ENCODE measurements around the gene SOX30. TPM values are rescaled to one million over a fixed set of nuclear protein-coding genes. Genes with fewer than 3 reads are reported as not detected.
A peak's percentile ranks its signal among the peaks of the same experiment; 100 is the strongest.
"Not testable (repeated sequence)": the region's sequence is repeated elsewhere in the genome, so short reads cannot be mapped to it uniquely, and the experiment has no call there.

SOX30 gene
- total RNA-seq, 1 donor from 2014 or later: not detected

- TF ChIP-seq, protein P1, sequence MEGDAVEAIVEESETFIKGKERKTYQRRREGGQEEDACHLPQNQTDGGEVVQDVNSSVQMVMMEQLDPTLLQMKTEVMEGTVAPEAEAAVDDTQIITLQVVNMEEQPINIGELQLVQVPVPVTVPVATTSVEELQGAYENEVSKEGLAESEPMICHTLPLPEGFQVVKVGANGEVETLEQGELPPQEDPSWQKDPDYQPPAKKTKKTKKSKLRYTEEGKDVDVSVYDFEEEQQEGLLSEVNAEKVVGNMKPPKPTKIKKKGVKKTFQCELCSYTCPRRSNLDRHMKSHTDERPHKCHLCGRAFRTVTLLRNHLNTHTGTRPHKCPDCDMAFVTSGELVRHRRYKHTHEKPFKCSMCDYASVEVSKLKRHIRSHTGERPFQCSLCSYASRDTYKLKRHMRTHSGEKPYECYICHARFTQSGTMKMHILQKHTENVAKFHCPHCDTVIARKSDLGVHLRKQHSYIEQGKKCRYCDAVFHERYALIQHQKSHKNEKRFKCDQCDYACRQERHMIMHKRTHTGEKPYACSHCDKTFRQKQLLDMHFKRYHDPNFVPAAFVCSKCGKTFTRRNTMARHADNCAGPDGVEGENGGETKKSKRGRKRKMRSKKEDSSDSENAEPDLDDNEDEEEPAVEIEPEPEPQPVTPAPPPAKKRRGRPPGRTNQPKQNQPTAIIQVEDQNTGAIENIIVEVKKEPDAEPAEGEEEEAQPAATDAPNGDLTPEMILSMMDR (IDR thresholded peaks at IDR 0.05; ENCODE audit: insufficient read depth, low read length, severe bottlenecking): no peak
- Histone ChIP-seq H3K36me3 (ENCODE audit: control insufficient read depth, insufficient read depth, low read length) (no peaks in the 10 kb centered on the region), H3K4me3 (ENCODE audit: low read depth, low read length) (no peak overlapping the region), H3K27me3 (ENCODE audit: control insufficient read depth, insufficient read depth, low read length) (no peaks in the 10 kb centered on the region)
- FAIRE-seq: no peak
- no peak for DNase-seq (ENCODE audit: low read depth)
These were observed 30.0 kb upstream of the SOX30 start for GRCh38 chr5:157682257-157682656.

DNA sequence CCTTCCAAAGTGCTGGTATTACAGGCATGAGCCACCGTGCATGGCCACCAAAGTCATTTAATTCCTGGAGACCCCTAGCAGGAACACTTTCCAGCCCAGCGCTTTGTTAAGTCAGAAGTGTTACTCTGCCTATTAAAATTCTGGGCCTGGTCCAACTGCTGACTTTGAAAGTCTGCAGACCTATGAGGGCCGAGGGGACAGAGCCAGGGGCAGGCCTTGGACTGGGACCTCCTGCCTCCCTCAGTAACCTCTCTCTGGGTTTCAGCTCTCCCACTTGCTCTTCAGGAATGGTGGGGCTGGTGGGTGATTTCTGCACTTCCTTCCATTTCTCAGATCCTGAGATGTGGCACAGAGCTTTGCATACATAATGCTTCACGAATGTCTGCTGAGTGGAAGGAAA lies 28.8 kb upstream of the SOX30 start:
- no peak for FAIRE-seq
- Histone ChIP-seq H3K4me3 (ENCODE audit: low read depth, low read length) (no peak overlapping the region), H3K36me3 (ENCODE audit: control insufficient read depth, insufficient read depth, low read length) (no peaks in the 10 kb centered on the region), H3K27me3 (ENCODE audit: control insufficient read depth, insufficient read depth, low read length) (no peaks in the 10 kb centered on the region)
- TF ChIP-seq, protein P1 (IDR thresholded peaks at IDR 0.05; ENCODE audit: insufficient read depth, low read length, severe bottlenecking): no peak
- DNase-seq (ENCODE audit: low read depth): no peak

GRCh38 chr5:157680239-157680638 lies 28.0 kb upstream of the SOX30 start:
- DNase-seq (ENCODE audit: low read depth): no peak
- TF ChIP-seq, protein P1 (IDR thresholded peaks at IDR 0.05; ENCODE audit: insufficient read depth, low read length, severe bottlenecking): no peak
- no peak for FAIRE-seq

DNA sequence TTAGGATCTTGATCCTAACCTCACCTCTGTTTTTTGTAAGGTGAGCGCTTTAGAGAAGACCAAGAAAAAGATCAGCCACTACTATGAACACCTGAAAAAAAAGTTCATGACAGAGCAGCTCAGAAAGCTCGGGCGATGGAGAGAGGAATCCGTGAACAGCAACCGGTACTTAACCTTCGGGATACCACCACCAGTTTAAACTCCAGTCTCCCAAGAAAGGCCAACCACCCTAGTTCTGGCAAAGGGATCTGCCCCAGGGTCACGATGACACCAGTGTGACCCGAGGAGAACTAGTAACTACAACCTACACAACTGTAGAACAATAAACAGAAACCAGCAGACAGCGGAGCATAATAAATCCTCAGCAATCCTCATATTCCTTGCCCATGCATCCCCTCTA lies 27.6 kb upstream of the SOX30 start:
- FAIRE-seq: no peak

More at GRCh38 chr5:157680239-157680638, 28.0 kb upstream of the SOX30 start:
- H3K36me3 ChIP-seq (ENCODE audit: control insufficient read depth, insufficient read depth, low read length): no peaks in the 10 kb centered on the region
- no peaks in the 10 kb centered on the region for H3K27me3 ChIP-seq (ENCODE audit: control insufficient read depth, insufficient read depth, low read length)
- H3K4me3 ChIP-seq (ENCODE audit: low read depth, low read length): no peak overlapping the region

GRCh38 chr5:157677931-157678330 lies 25.7 kb upstream of the SOX30 start:
- DNase-seq (ENCODE audit: low read depth) (no peak), FAIRE-seq (peak; percentile 36)
- H3K4me3 ChIP-seq (ENCODE audit: low read depth, low read length): no peak overlapping the region
- H3K27me3 ChIP-seq (ENCODE audit: control insufficient read depth, insufficient read depth, low read length): no peaks in the 10 kb centered on the region
- H3K36me3 ChIP-seq (ENCODE audit: control insufficient read depth, insufficient read depth, low read length): no peaks in the 10 kb centered on the region
- TF ChIP-seq, protein P1 (IDR thresholded peaks at IDR 0.05; ENCODE audit: insufficient read depth, low read length, severe bottlenecking): no peak

More for the DNA sequence above, 27.6 kb upstream of the SOX30 start:
- no peak for DNase-seq (ENCODE audit: low read depth)
- Histone ChIP-seq H3K4me3 (ENCODE audit: low read depth, low read length) (no peak overlapping the region), H3K36me3 (ENCODE audit: control insufficient read depth, insufficient read depth, low read length) (no peaks in the 10 kb centered on the region), H3K27me3 (ENCODE audit: control insufficient read depth, insufficient read depth, low read length) (no peaks in the 10 kb centered on the region)
- TF ChIP-seq, protein P1 (IDR thresholded peaks at IDR 0.05; ENCODE audit: insufficient read depth, low read length, severe bottlenecking): no peak

DNA sequence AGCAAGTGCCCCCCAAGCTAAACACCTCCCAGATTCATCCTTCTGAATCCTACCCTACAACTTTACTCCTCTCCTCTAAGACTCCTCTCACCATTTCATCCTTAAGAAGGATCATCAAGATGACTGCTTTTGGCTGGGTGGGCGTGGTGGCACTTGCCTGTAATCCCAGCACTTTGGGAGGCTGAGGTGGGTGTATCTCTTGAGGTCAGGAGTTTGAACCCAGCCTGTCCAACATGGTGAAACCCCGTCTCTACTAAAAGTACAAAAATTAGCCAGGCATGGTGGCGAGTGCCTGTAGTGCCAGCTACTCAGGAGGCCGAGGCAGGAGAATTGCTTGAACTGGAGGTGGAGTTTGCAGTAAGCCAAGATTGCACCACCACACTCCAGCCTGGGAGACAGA lies 22.1 kb upstream of the SOX30 start:
- H3K4me3 ChIP-seq (ENCODE audit: low read depth, low read length); H3K36me3 ChIP-seq (ENCODE audit: control insufficient read depth, insufficient read depth, low read length); H3K27me3 ChIP-seq (ENCODE audit: control insufficient read depth, insufficient read depth, low read length); DNase-seq (ENCODE audit: low read depth): not testable (repeated sequence)
- peak; percentile 36 for FAIRE-seq
